22Rv1 (cell line): ENCODE data around the gene GAPVD1.

Experiments
- ZFX ChIP-seq: fragments of 450-650 bp; IDR thresholded peaks from 2 replicates; pipeline ENCODE4 v1.6.1; 2017; ENCODE audit warnings: antibody characterized with exemption, borderline replicate concordance
- TF ChIP-seq, protein P1 (sequence below): fragments of 450-650 bp; IDR thresholded peaks from 2 replicates; pipeline ENCODE4 v1.5.1; 2017; ENCODE audit warnings: mild to moderate bottlenecking

DNA sequence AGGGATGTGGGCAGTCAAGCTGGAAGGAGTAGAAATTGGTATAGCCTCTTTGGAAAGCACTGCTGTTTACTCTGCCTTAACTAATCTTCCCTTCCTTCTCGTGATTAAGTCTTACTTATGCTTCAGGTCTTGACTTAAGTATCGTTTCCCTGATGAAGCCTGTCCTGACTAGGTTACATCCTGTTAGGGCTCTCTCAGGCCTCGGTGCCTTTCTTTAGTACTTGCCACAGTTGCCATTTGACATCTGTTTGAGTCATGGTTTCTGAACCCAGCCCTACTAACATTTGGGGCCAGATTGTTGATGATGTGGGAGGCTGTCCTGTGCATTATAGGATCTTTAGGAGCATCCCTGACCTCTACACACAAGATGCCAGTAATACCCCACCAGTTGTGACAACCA lies 94.4 kb downstream of the GAPVD1 start:
- TF ChIP-seq, protein P1, sequence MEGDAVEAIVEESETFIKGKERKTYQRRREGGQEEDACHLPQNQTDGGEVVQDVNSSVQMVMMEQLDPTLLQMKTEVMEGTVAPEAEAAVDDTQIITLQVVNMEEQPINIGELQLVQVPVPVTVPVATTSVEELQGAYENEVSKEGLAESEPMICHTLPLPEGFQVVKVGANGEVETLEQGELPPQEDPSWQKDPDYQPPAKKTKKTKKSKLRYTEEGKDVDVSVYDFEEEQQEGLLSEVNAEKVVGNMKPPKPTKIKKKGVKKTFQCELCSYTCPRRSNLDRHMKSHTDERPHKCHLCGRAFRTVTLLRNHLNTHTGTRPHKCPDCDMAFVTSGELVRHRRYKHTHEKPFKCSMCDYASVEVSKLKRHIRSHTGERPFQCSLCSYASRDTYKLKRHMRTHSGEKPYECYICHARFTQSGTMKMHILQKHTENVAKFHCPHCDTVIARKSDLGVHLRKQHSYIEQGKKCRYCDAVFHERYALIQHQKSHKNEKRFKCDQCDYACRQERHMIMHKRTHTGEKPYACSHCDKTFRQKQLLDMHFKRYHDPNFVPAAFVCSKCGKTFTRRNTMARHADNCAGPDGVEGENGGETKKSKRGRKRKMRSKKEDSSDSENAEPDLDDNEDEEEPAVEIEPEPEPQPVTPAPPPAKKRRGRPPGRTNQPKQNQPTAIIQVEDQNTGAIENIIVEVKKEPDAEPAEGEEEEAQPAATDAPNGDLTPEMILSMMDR, result no peak
- TF ChIP-seq ZFX, result no peak
